ENCODE data around the gene LRP1B.

GRCh38 chr2:142150453-142150852, 19.6 kb upstream of the LRP1B start:
- TF ChIP-seq CTCF (IDR thresholded peaks at IDR 0.05; ENCODE audit: low read depth, low read length, missing input control) = no peak
- TF ChIP-seq JUND (IDR thresholded peaks at IDR 0.05) = no peak
- no peak for TF ChIP-seq EGR1 (IDR thresholded peaks at IDR 0.05; ENCODE audit: low read depth in 2 of 2)
- no peak for TF ChIP-seq RXRA (IDR thresholded peaks at IDR 0.05)
- TF ChIP-seq RAD21 (IDR thresholded peaks at IDR 0.05) = no peak
- no peak for TF ChIP-seq GABPA (IDR thresholded peaks at IDR 0.05 in 1 of 2, conservative IDR thresholded peaks at IDR 0.05 in 1 of 2)
- TF ChIP-seq TAF1 (conservative IDR thresholded peaks at IDR 0.05) = no peak
- TF ChIP-seq MAX (IDR thresholded peaks at IDR 0.05) = no peak
- no peak for TF ChIP-seq NR2F2 (IDR thresholded peaks at IDR 0.05)
- TF ChIP-seq REST (IDR thresholded peaks at IDR 0.05) = no peak
- TF ChIP-seq SP1 (IDR thresholded peaks at IDR 0.05) = no peak
